ENCODE data around the gene TLR3. TPM values are rescaled to one million over a fixed set of nuclear protein-coding genes. Genes with fewer than 3 reads are reported as not detected.

The TLR3 gene
- polyA plus RNA-seq, 1 donor (not counting 4 experiments of a cell fraction or from before 2014, with no cell fraction given) = 8.8 TPM

- H3K36me3 ChIP-seq (ENCODE audit: control insufficient read depth in 2 of 2, extremely low read depth in 1 of 2, insufficient read depth in 2 of 2, low read length in 2 of 2) = no peaks in the 10 kb centered on the region
- dilution Hi-C loops (cut with MboI; ENCODE audit: extremely low pct_ligation_motif_present, low sequenced_read_pairs) = no loop called here
- no peaks in the 10 kb centered on the region for H3K4me1 ChIP-seq (ENCODE audit: control insufficient read depth, extremely low read depth, insufficient read depth, low read length)
- TF ChIP-seq CTCF (optimal IDR thresholded peaks at IDR 0.05 in 1 of 3, IDR thresholded peaks at IDR 0.05 in 1 of 3, conservative IDR thresholded peaks at IDR 0.05 in 1 of 3; ENCODE audit: extremely low read depth in 1 of 3, insufficient read depth in 2 of 3, low read length in 3 of 3) = no peak
- no peak for TF ChIP-seq EZH2 (IDR thresholded peaks at IDR 0.05; ENCODE audit: low read length)
- H3K4me2 ChIP-seq (ENCODE audit: control insufficient read depth, extremely low read depth, insufficient read depth, low read depth, low read length) = no peak overlapping the region
- no peak overlapping the region for H3K4me3 ChIP-seq (ENCODE audit: control insufficient read depth in 2 of 3, extremely low read depth in 1 of 3, insufficient read depth in 2 of 3, low read depth in 1 of 3, low read length in 3 of 3)
- H3K27me3 ChIP-seq (ENCODE audit: control insufficient read depth, extremely low read depth, insufficient read depth, low read length) = peaks cover 33% of the 10 kb centered on the region
- no peak for FAIRE-seq
- H3K27ac ChIP-seq (ENCODE audit: control insufficient read depth, insufficient read depth, low read length) = no peak overlapping the region
- no peak overlapping the region for H2AFZ ChIP-seq (ENCODE audit: control insufficient read depth, low read length)
- no peaks in the 10 kb centered on the region for H3K9me3 ChIP-seq (ENCODE audit: control insufficient read depth, low read depth, low read length)
- H3K79me2 ChIP-seq (ENCODE audit: control insufficient read depth, insufficient read depth, low read length) = no peaks in the 10 kb centered on the region
- no peak overlapping the region for H3K9ac ChIP-seq (ENCODE audit: control insufficient read depth, extremely low read depth, insufficient read depth, low read length)
- H4K20me1 ChIP-seq (ENCODE audit: control insufficient read depth, extremely low read depth, insufficient read depth, low read length) = no peaks in the 10 kb centered on the region
- DNase-seq (ENCODE audit: low read depth, low spot score) = no peak
- no peaks in the 10 kb centered on the region for H3K9me1 ChIP-seq (ENCODE audit: control insufficient read depth, extremely low read depth, insufficient read depth, low read length)
Measured at GRCh38 chr4:186107947-186108346, 39.0 kb downstream of the TLR3 start.

- Histone ChIP-seq H3K27ac (ENCODE audit: control insufficient read depth, insufficient read depth, low read length) (no peak overlapping the region), H3K36me3 (ENCODE audit: control insufficient read depth in 2 of 2, extremely low read depth in 1 of 2, insufficient read depth in 2 of 2, low read length in 2 of 2) (no peaks in the 10 kb centered on the region), H3K4me1 (ENCODE audit: control insufficient read depth, extremely low read depth, insufficient read depth, low read length) (no peaks in the 10 kb centered on the region), H3K9me1 (ENCODE audit: control insufficient read depth, extremely low read depth, insufficient read depth, low read length) (no peaks in the 10 kb centered on the region), H3K4me2 (ENCODE audit: control insufficient read depth, extremely low read depth, insufficient read depth, low read depth, low read length) (no peak overlapping the region), H3K4me3 (ENCODE audit: control insufficient read depth in 2 of 3, extremely low read depth in 1 of 3, insufficient read depth in 2 of 3, low read depth in 1 of 3, low read length in 3 of 3) (no peak overlapping the region), H4K20me1 (ENCODE audit: control insufficient read depth, extremely low read depth, insufficient read depth, low read length) (no peaks in the 10 kb centered on the region), H3K9ac (ENCODE audit: control insufficient read depth, extremely low read depth, insufficient read depth, low read length) (no peak overlapping the region), H3K9me3 (ENCODE audit: control insufficient read depth, low read depth, low read length) (no peaks in the 10 kb centered on the region), H3K79me2 (ENCODE audit: control insufficient read depth, insufficient read depth, low read length) (no peaks in the 10 kb centered on the region), H2AFZ (ENCODE audit: control insufficient read depth, low read length) (no peak overlapping the region), H3K27me3 (ENCODE audit: control insufficient read depth, extremely low read depth, insufficient read depth, low read length) (peaks cover 33% of the 10 kb centered on the region)
- FAIRE-seq (no peak), DNase-seq (ENCODE audit: low read depth, low spot score) (no peak)
- dilution Hi-C loops (cut with MboI; ENCODE audit: extremely low pct_ligation_motif_present, low sequenced_read_pairs) = no loop called here
- no peak for TF ChIP-seq EZH2 (IDR thresholded peaks at IDR 0.05; ENCODE audit: low read length)
- no peak for TF ChIP-seq CTCF (optimal IDR thresholded peaks at IDR 0.05 in 1 of 3, IDR thresholded peaks at IDR 0.05 in 1 of 3, conservative IDR thresholded peaks at IDR 0.05 in 1 of 3; ENCODE audit: extremely low read depth in 1 of 3, insufficient read depth in 2 of 3, low read length in 3 of 3)
Measured at GRCh38 chr4:186108391-186108790, 39.4 kb downstream of the TLR3 start.

All from keratinocyte (primary cell).